Dedifferentiated amniotic fluid mesenchymal stem cell (primary cell): Measurements from ENCODE around the gene PCDHA4.

ENCODE experiments used
- DNase-seq: peaks from one replicate; pipeline ENCODE4 v3.0.0-alpha.2; 2016; ENCODE audit errors: extremely low spot score

Gene PCDHA4

DNA sequence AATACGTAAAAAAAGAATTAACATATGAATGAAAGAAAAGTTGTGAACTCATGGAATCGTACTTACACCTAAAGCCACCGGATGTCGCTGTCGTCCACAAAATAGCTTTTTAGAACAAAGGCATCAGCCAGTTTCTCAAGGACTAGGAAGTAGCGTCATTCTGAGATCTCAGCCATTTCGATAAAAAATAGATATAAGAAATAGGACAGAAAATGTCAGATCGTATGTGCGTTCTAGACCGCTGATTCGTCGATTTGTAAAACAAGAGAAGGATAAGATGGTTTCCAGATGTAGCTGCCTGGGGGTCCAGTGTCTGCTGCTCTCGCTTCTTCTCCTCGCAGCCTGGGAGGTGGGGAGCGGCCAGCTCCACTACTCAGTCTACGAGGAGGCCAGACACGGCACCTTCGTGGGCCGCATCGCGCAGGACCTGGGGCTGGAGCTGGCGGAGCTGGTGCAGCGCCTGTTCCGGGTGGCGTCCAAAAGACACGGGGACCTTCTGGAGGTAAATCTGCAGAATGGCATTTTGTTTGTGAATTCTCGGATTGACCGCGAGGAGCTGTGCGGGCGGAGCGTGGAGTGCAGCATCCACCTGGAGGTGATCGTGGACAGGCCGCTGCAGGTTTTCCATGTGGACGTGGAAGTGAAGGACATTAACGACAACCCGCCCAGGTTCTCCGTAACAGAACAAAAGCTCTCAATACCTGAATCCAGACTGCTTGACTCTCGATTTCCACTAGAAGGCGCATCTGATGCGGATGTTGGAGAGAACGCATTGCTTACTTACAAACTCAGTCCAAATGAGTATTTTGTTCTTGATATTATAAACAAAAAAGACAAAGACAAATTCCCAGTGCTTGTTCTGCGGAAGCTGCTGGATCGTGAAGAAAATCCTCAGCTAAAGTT, 49.2 kb downstream of the PCDHA4 start, which contains the start of gene PCDHA10:
Gene PCDHA10, plus strand, starts transcription at position 126 of the 903 bp plus-strand sequence. Its CDS starts 152 bp downstream, at position 278.
- DNase-seq: no peak

- no peak for DNase-seq
Measured at GRCh38 chr5:140857177-140857986, 50.5 kb downstream of the PCDHA4 start.

DNA sequence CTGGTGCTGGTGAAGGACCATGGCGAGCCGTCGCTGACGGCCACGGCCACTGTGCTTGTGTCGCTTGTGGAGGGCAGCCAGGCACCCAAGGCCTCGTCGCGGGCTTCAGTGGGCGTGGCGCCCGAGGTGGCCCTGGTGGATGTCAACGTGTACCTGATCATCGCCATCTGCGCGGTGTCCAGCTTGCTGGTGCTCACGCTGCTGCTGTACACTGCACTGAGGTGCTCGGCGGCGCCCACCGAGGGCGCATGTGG, 51.0 kb downstream of the PCDHA4 start:
- no peak for DNase-seq

GRCh38 chr5:140862441-140863295, 55.8 kb downstream of the PCDHA4 start:
- no peak for DNase-seq
